HG03097 (cell line): Measurements from ENCODE around the gene FGF11.
A peak's percentile ranks its signal among the peaks of the same experiment; 100 is the strongest.

Experiments used
- ATAC-seq: cut with Tn5 transposase; IDR thresholded peaks from one replicate; pipeline ENCODE4 v1.9.1; 2021; ENCODE audit not compliant: unreplicated experiment, low FRiP score

FGF11 gene

GRCh38 chr17:7426896-7427489, 12.3 kb upstream of the FGF11 start:
- no peak for ATAC-seq

DNA sequence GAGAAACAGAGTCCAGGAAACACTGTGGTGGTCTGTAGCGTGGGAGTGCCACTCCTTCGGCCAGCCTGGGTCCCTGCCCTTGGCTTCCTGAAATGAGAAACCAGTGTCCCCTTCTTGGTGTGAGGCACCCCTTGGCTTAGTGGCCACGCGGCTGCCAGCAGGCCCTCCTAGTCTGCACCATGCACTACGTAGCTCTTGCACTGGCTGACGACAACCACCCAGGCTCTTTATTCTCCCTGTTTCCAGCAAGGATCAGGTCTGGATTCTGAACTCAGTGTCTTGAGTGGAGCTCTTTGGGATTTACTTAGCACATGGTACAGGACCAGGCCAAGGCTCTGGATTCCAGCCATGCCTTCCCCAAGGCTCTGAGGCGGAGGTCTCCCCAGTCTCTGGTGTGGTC, 11.8 kb upstream of the FGF11 start:
- no peak for ATAC-seq

- ATAC-seq = no peak
These were observed 10.8 kb upstream of the FGF11 start, which contains the start of gene SPEM3 for GRCh38 chr17:7428557-7428956. SPEM3 (plus strand) TSS chr17:7428857; CDS start chr17:7428903, 46 bp downstream.

- ATAC-seq = no peak
These were observed 9.6 kb upstream of the FGF11 start for GRCh38 chr17:7429722-7430121.

DNA sequence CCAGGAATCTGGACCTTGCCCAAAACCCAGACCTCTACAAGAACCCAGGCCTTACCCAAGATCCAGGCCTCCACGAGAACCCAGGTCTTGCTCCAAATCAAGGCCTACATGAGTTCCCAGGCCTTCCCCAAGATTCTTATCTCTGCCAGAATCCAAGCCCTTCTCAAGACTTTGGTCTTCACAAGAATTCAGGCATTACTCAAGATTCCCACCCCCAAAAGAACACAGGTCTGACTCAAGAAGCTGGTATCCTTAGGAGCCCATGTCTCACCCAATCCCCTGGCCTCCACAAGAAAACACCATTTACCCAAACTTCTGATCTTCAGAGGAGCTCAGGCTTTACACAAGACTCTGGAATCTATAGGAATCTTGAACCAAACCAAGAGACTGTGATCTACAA, 8.1 kb upstream of the FGF11 start:
- no peak for ATAC-seq

- ATAC-seq = no peak
These were observed 7.0 kb upstream of the FGF11 start for GRCh38 chr17:7432296-7432695.

- ATAC-seq = peak; percentile 18
These were observed 3.4 kb upstream of the FGF11 start for GRCh38 chr17:7435676-7436555.

DNA sequence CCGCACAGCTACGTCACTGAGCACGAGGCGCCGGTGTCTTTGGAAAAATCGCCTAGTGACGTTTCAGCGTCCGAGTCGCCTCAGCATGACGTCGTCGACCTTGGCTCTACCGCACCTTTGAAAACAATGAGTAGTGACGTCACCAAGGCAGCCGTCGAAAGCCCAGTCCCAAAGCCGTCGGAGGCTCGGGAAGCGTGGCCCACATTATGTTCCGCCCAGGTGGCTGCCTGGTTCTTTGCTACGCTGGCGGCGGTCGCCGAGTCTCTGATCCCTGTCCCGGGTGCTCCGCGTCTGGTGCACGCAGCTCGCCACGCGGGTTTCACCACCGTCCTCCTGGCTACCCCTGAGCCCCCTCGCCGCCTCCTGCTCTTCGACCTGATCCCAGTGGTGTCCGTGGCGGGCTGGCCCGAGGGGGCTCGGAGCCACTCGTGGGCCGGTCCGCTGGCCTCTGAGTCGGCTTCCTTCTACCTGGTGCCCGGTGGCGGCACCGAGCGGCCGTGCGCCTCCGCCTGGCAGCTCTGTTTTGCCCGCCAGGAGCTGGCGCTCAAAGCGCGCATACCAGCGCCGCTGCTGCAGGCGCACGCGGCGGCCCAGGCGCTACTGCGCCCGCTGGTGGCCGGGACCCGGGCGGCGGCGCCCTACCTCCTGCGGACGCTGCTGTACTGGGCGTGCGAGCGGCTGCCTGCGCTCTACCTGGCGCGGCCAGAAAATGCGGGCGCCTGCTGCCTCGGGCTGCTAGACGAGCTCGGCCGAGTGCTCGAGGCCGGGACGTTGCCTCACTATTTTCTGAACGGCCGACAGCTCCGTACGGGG, 2.5 kb upstream of the FGF11 start:
- ATAC-seq = peak; percentile 45

DNA sequence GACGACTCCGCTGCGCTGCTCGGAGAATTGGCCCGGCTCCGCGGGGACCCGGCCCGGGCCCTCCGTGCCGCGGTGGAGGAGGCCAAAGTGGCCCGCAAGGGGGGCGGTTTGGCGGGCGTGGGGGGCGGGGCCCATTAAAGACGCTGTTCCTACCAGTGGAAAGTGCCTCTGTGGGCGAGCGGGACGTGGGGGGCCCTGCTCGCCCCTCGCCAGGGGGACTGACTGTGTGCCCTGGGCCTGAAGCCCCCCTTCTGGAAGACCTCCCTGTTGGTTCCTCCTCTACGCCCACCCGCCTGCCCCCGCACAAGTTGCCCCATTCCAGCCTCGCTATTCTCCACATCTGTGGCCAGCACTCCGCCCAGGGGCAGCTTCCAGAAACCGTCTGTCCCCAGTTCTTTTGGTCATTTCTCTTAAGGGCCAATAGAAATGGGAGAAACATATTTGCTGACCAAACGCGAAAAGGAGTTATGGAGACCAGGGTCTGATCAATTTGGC, 1.9 kb upstream of the FGF11 start:
- ATAC-seq = peak; percentile 0

GRCh38 chr17:7437950-7438614, 1.2 kb upstream of the FGF11 start:
- no peak for ATAC-seq

DNA sequence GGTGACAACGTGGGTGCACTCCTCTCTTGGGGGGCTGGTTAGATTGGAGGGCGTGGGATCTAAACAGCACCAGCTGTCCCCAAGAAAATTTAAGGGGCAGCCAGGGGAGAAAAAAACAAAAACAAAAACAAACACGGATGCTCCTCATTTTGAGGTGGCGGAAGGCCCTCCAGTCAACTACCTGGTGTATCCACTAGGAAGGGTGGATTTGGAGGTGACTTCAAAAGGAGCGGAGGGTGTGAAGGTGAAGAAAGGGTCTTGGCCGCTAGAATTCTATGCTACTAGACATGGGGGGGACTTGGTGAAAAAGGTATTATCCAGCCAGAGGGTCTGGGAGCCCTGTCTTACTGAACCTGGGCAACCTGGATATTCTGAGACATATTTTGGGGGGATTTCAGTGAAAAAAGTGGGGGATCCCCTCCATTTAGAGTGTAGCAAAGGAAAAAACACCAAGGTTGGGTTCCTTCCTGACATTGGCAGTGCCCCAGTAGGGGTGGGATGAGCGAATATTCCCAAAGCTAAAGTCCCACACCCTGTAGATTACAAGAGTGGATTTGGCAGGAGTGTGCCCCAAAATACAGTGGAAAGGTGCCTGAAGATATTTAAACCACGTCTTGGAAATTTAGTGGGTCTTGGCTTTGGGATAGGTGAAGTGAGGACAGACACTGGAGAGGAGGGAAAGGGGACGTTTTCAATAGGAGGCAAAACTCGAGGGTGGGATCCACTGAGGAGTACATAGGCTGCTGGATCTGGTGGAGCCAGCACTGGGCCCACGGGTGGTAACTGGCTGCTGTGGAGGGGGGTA, 454 bp upstream of the FGF11 start:
- ATAC-seq = no peak

DNA sequence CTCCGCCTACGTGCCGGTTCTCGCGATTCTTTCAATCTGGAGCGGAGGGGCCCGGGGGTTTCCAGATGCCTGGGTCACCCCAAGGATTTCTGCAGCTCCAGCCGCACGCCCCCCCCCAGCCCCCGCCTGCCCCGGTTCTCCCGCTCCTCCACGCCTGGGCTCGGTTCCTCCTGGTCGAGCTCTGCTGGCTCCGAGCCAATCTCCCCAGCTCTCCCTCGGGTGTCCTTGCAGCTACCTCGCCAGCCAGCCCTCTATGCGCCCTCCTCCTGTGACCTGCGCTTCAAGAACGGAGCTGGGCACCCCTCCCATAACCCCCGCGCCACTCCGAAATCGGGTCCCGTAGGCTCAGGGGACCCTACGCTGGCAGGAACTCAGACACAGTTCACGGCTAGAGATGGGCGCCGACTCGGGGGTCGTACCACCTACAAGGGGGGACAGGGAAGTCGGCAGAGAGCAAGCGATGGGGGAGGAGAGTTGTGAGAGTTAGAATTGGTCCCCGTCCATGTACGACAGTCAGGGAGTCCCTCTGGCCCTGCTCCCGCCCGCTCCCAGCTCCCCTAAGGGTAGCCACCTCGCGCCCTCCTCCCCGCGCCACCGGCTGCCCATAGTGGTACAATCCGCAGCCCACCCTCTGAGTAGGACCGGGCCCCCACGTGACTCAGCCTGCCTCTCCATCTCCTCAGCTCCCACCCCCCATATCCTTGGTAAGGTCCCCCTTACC, 961 bp downstream of the FGF11 start:
- ATAC-seq = no peak

DNA sequence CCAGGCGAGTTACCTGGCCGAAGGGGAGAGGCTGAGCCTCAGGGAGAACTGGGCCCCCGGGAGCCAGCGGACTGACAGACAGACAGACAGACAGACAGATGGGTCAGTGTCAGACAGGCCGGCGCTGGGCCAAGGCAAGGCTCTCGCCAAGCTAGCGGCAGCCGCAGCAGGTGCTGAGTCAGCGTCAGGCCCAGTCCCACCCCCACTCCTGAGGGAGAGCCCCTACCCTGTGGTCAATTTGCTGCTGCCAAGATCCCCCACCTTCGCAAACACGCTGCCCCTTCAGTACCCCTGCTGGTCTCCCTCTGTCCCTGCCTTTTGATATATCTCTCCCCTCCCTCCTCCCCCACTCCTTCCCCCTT, 1.5 kb downstream of the FGF11 start:
- ATAC-seq = no peak

- no peak for ATAC-seq
These were observed 2.0 kb downstream of the FGF11 start for GRCh38 chr17:7441266-7441665.

- no peak for ATAC-seq
These were observed 2.8 kb downstream of the FGF11 start for GRCh38 chr17:7442142-7442541.

DNA sequence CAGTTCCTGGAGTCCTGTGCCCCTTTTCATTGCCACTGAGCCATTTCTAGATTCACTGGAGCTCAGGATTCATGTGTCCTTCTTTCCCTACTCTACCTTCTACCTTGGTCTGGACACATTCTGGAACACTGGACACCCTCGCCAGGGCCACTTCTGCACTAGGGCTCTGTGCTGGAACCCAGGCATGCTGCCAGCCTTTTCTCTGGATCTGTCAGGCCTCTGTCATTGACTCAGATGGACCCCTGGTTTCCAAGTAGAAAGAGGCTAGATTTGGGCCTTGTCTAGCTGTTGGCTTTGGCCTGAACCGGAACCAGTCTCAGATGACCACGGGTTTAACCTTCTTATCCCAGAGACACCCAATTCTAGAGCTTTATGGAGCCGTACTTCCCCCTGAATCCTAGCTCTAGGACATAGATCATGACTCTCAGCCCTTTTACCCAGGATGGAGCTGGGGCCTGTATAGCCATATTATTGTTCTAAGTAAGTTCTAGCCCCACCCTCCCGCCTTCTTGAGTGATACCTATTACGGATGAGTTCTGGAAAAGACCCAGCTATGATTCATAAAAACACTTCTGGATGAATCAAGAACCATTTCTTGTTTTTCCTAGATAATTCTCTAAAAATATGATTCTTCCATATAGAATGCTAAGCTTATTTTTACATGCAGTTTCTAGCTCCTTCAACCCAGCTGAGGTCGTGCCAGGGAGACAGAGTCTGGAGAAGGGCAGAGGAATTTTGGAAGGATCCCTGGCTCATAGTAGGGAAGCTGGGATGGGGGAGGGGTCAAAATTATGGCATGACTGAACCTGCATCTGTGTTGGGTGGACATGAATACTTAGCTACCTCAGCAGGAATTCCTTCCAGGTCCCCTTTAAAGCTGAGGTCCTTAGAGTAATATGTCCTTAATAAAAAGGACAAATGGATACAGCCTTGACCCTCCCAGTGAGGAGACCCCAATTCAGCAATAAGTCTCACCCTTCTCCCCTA, 4.5 kb downstream of the FGF11 start:
- no peak for ATAC-seq

DNA sequence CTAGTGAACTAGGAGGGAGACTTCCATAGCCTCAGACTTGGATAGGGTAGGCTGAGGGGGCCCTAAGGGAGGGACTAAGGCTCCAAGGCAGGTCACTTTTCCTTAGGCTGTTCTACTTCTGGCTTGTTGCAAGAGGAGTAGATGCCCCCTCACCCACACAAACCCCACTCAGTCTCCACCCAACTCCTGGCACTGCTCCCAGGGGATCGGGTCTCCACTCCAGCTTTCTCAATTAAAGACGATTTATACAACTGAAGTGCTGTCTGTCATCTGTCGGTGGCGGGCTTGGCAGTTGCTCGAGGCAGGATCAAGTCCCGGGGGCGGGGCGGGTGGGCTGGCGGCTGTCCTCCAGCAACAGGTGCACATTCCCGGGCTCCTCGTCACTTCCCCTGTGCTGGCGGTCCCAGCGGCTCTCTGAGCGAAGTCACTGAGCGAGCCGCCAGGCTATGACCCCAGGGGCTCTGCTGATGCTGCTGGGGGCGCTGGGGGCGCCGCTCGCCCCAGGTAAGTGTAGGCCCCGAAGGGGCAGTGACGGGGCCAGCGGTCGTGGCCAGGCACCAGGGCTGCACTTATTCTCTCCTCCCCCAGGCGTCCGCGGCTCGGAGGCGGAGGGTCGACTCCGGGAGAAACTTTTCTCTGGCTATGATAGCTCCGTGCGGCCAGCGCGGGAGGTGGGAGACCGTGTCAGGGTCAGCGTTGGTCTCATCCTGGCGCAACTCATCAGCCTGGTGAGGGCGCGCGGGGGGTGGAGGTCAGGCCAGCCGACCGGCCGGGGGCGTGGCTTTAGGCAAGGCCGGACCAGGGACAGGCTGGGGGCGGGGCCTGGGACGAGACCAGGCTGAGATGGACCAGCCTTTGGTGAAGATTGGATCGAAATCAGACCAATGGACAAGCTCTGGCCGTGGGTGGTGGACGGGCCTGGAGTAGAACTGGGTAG, 5.6 kb downstream of the FGF11 start, which contains the start of gene CHRNB1:
Gene CHRNB1 (plus strand): TSS at position 380 of the 937 bp plus-strand sequence. CDS start 67 bp downstream, at position 447.
- no peak for ATAC-seq
